Bronchial epithelial cell (primary cell): ENCODE data around the gene KLHDC4. TPM values are rescaled to one million over a fixed set of nuclear protein-coding genes. Genes with fewer than 3 reads are reported as not detected.
"Not testable (repeated sequence)": the region's sequence is repeated elsewhere in the genome, so short reads cannot be mapped to it uniquely, and the experiment has no call there.

ENCODE experiments used
- DNase-seq: peaks from one replicate; pipeline ENCODE4 v3.0.0-alpha.2; 2010; ENCODE audit warnings: low read depth
- FAIRE-seq: peaks from 2 replicates; lab custom pipeline; 2011; peaks lifted over from hg19 to GRCh38; lab: Jason Lieb, UNC
- H3K27me3 ChIP-seq: 2 replicates; pipeline ENCODE4 v1.5.1; 2011; ENCODE audit warnings: low read length; ENCODE audit not compliant: control insufficient read depth, insufficient read depth
- H3K36me3 ChIP-seq: 2 replicates; pipeline ENCODE4 v1.5.1; 2011; ENCODE audit warnings: low read length; ENCODE audit not compliant: control insufficient read depth, insufficient read depth
- H3K4me3 ChIP-seq: 2 replicates; pipeline ENCODE4 v1.5.1; 2011; ENCODE audit warnings: mild to moderate bottlenecking, low read depth, low read length, control low read depth
- CTCF ChIP-seq: IDR thresholded peaks from 2 replicates; pipeline ENCODE4 v1.5.1; 2011; ENCODE audit warnings: mild to moderate bottlenecking, moderate library complexity, low read length, control low read depth, inconsistent platforms; ENCODE audit not compliant: insufficient read depth, severe bottlenecking
- total RNA-seq: library from RNA; depleted of rRNA; stranded (reverse); fragments of >200 nt; gene quantifications from 2 replicates; pipeline ENCODE4 v1.2.1, GENCODE V29; 2014

The KLHDC4 gene
- total RNA-seq, 1 donor from 2014 or later: 30.8 TPM

GRCh38 chr16:87790292-87791100 is 24.7 kb upstream of the KLHDC4 start:
- peak; percentile 88 for DNase-seq

GRCh38 chr16:87789437-87790291 is 23.9 kb upstream of the KLHDC4 start:
- DNase-seq: peak; percentile 99
- no peak overlapping the region for H3K4me3 ChIP-seq
- H3K36me3 ChIP-seq: no peaks in the 10 kb centered on the region
- peak; percentile 83 for FAIRE-seq
- no peaks in the 10 kb centered on the region for H3K27me3 ChIP-seq
- TF ChIP-seq CTCF: no peak

More at GRCh38 chr16:87790292-87791100, 24.7 kb upstream of the KLHDC4 start:
- no peaks in the 10 kb centered on the region for H3K36me3 ChIP-seq
- FAIRE-seq: no peak
- H3K27me3 ChIP-seq: no peaks in the 10 kb centered on the region
- no peak for TF ChIP-seq CTCF
- no peak overlapping the region for H3K4me3 ChIP-seq

GRCh38 chr16:87788730-87789436 is 23.1 kb upstream of the KLHDC4 start:
- not testable (repeated sequence) for H3K4me3 ChIP-seq, H3K36me3 ChIP-seq, FAIRE-seq, DNase-seq, H3K27me3 ChIP-seq

- not testable (repeated sequence) for H3K36me3 ChIP-seq, H3K27me3 ChIP-seq, H3K4me3 ChIP-seq, FAIRE-seq, DNase-seq
These were observed 21.8 kb upstream of the KLHDC4 start for GRCh38 chr16:87787451-87788091.

- TF ChIP-seq CTCF: no peak
- H3K36me3 ChIP-seq: no peaks in the 10 kb centered on the region
- no peak overlapping the region for H3K4me3 ChIP-seq
- H3K27me3 ChIP-seq: no peaks in the 10 kb centered on the region
- no peak for FAIRE-seq
- DNase-seq: no peak
These were observed 19.0 kb upstream of the KLHDC4 start for GRCh38 chr16:87784812-87785211.

GRCh38 chr16:87782033-87782432 is 16.2 kb upstream of the KLHDC4 start:
- no peaks in the 10 kb centered on the region for H3K36me3 ChIP-seq
- TF ChIP-seq CTCF: no peak
- no peak overlapping the region for H3K4me3 ChIP-seq
- no peak for DNase-seq
- FAIRE-seq: no peak
- H3K27me3 ChIP-seq: no peaks in the 10 kb centered on the region
